GM18511 (cell line): ENCODE measurements around the gene TCF20.

ENCODE experiments used
- ATAC-seq: cut with Tn5 transposase; IDR thresholded peaks from one replicate; pipeline ENCODE4 v1.9.1; 2021; ENCODE audit warnings: mild to moderate bottlenecking, moderate library complexity; ENCODE audit not compliant: unreplicated experiment

TCF20 gene

GRCh38 chr22:42300259-42301076, 30.0 kb upstream of the TCF20 start:
- ATAC-seq, result no peak

- ATAC-seq, result no peak
Measured at GRCh38 chr22:42299586-42300258, 29.3 kb upstream of the TCF20 start.

GRCh38 chr22:42298746-42299145, 28.3 kb upstream of the TCF20 start:
- ATAC-seq, result no peak

GRCh38 chr22:42297778-42298177, 27.3 kb upstream of the TCF20 start:
- no peak for ATAC-seq

- ATAC-seq, result no peak
Measured at GRCh38 chr22:42296883-42297282, 26.4 kb upstream of the TCF20 start.

GRCh38 chr22:42296381-42296853, 26.0 kb upstream of the TCF20 start:
- no peak for ATAC-seq

- no peak for ATAC-seq
Measured at GRCh38 chr22:42294034-42294985, 23.9 kb upstream of the TCF20 start.

GRCh38 chr22:42292732-42293520, 22.5 kb upstream of the TCF20 start:
- no peak for ATAC-seq

- no peak for ATAC-seq
Measured at GRCh38 chr22:42291287-42291686, 20.8 kb upstream of the TCF20 start.

- no peak for ATAC-seq
Measured at GRCh38 chr22:42289671-42290541, 19.5 kb upstream of the TCF20 start.

GRCh38 chr22:42288791-42289190, 18.3 kb upstream of the TCF20 start:
- no peak for ATAC-seq

GRCh38 chr22:42287174-42287890, 16.9 kb upstream of the TCF20 start:
- no peak for ATAC-seq

GRCh38 chr22:42286205-42286604, 15.8 kb upstream of the TCF20 start:
- no peak for ATAC-seq

GRCh38 chr22:42285604-42286003, 15.2 kb upstream of the TCF20 start:
- ATAC-seq, result no peak

GRCh38 chr22:42284643-42285181, 14.3 kb upstream of the TCF20 start:
- no peak for ATAC-seq

- ATAC-seq, result no peak
Measured at GRCh38 chr22:42284202-42284591, 13.7 kb upstream of the TCF20 start.

GRCh38 chr22:42283278-42284201, 13.1 kb upstream of the TCF20 start:
- ATAC-seq, result no peak

GRCh38 chr22:42282943-42283277, 12.5 kb upstream of the TCF20 start:
- ATAC-seq, result no peak
